Urothelium cell line (cell line): ENCODE measurements around the gene CTSC.

Experiments used
- DNase-seq: peaks from one replicate; pipeline ENCODE4 v3.0.0; 2011; ENCODE audit warnings: low spot score, mixed read lengths
- FAIRE-seq: peaks from 2 replicates; lab custom pipeline; 2011; peaks lifted over from hg19 to GRCh38; lab: Jason Lieb, UNC

Gene CTSC

DNA sequence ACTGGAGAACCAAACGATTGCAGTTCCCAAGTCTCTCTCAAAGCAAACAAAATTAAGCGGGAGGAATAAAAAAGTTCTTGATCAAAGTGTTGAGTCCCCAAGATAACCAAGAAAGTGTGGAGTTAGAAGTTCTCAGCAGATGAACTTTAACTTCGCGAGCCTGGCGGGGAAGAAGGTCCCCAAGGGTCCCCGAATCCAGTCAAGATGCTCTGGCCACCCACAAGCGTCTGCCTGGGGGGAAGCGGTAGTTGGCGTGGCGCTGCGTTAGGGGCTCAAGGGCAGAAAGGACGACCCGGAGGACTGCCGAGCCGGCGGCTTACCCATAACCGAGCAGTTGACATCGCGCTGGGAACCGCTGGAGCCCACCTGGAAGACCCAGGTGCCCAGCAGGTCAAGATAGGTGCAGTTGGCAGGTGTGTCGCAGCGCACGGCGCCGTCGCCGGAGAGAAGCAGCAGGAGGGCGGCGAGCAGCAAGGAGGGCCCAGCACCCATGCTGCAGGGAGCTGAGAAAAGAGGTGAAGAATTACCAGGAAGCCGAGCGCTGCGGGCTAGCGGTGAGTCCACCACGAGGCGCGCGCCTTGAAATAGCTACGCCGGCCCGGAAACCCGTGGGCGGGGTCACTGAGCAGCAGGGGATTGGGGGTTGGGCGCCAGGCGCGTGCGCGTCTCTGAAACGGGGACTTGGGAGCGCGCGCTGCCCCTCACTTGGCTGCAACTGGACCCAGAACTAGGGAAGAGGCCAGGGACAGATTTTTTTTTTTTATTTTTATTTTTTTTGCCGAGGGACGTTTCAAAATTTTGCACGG lies at the start of gene CTSC:
Gene CTSC, minus strand, starts transcription at position 556 of the 806 bp plus-strand sequence. Its CDS starts 64 bp downstream, at position 492.
- FAIRE-seq (no peak), DNase-seq (peak; percentile 92)

DNA sequence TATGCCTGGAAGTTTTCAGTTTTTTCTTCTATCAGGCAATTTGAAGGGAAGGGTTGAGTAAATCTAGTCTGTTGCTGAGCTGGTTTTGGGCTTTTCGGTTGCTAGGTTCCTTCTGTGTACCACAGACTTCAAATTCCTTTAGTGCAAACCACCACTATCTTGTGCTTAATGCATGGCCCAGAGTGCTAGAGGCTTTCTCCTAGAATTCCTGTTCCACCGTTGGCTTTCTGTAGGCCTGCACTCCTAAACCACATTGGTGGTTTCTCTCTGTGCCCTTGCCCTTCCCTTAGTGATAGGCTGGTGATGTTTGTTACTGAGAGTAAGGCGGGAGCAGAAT lies 47.1 kb upstream of the CTSC start:
- DNase-seq (no peak), FAIRE-seq (no peak)

- FAIRE-seq (no peak), DNase-seq (peak; percentile 21)
These were observed 46.6 kb upstream of the CTSC start for GRCh38 chr11:88384004-88384668.

- FAIRE-seq: no peak
- no peak for DNase-seq
These were observed 45.9 kb upstream of the CTSC start for GRCh38 chr11:88383447-88383846.

DNA sequence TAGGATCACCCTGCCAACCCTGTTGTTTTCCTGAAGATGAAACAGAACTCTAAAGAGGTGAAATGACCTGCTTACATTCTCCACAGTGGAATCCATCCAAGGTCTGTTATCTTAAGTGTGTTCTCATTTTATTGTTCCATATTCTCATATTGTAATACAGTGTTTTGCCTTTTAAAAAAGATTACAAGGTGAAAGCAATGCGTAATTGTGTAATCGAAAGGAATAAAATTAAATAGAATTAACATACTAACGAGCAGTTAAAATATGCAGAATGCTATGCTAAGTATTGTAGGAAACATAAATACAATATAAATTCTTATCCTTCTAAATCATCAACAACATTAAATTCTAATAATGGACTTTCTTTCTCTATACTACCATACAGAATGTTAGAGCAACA lies 41.6 kb upstream of the CTSC start:
- no peak for DNase-seq
- no peak for FAIRE-seq

DNA sequence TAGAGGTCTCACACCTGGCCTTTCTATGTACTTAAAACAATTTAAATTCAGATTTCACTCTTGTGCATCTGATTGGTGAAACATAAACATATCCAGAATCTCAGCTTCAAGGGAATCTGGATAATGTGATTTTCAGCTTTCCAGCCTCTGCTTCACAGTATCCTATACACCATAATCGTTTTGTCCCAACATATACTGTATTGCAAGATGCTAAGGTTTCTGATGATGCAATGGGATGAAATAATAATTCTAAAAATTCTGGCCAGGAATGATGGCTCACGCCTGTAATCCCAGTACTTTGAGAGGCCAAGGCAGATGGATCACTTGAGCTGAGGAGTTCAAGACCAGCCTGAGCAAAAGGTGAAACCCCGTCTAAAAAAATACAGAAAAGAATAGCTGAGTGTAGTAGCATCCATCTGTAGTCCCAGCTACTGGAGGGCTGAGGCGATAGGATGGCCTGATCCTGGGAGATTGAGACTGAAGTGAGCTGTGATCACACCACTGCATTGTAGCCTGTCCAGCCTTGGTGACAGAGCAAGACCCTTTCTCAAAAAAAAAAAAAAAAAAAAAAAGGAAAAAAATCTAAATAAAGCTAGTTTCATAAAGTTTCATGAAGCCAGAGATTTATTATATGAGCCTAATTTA lies 41.0 kb upstream of the CTSC start:
- no peak for FAIRE-seq
- no peak for DNase-seq

DNA sequence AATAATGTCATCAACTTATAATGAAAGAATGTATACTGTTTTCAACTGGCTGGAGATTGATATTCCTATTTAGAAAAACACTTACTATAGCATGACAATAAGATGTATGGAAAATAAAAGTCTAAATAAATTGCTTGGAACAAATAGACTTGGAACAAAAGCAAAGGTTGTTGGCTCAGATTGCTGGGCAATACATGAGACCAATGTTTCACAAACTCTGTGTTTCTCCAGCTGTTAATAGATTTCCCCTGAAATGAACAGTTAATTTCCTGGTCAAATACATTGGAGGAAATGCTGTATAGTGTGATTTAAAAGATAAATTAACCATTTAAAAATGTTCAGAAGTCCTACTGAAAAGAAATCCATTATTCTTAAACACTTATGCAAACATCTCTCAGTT lies 40.1 kb upstream of the CTSC start:
- DNase-seq: no peak
- FAIRE-seq: no peak

- no peak for DNase-seq
- FAIRE-seq: no peak
These were observed 39.6 kb upstream of the CTSC start for GRCh38 chr11:88377144-88377543.

- FAIRE-seq (no peak), DNase-seq (no peak)
These were observed 38.5 kb upstream of the CTSC start for GRCh38 chr11:88375927-88376470.

- FAIRE-seq: no peak
- DNase-seq: no peak
These were observed 33.2 kb upstream of the CTSC start for GRCh38 chr11:88370782-88371181.

GRCh38 chr11:88367310-88367709 lies 29.8 kb upstream of the CTSC start:
- FAIRE-seq: no peak
- no peak for DNase-seq

DNA sequence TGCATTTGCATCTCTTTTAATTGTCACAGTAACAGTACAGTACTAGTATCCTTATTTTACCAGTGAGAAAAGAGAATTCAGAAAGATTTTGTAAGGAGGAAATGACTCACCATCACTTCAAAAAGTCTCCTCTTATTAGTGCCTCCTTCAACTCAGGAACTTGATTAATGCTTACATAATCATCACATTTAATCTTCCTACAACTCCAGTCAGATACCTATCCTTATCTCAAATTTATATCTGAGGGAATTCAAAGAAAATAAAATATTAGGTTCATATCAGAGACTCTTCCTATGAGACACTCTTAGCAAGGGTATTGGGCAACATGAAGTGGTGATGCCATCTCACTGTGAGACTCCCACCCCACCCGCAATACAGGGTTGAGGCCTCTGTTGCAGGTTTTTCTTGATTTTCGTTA lies 26.1 kb upstream of the CTSC start:
- DNase-seq: no peak
- no peak for FAIRE-seq

DNA sequence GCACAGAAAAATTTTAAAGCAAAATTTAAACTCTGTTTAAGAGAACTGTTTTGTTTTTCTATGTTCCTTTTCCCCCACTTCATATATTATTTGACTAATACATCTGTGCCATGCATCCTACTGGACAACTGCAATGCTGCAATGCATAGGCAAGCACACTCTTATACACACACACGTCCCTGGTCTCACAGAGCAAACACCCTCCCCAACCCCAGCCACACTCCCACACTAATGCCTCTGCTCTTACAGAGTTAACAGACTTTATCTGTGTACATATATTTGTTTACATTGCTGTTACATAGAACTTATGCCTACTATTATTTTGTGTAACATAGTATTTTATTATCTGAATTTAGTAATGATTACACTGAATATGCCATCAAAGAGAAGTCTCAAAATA lies 25.5 kb upstream of the CTSC start:
- FAIRE-seq: no peak
- no peak for DNase-seq

DNA sequence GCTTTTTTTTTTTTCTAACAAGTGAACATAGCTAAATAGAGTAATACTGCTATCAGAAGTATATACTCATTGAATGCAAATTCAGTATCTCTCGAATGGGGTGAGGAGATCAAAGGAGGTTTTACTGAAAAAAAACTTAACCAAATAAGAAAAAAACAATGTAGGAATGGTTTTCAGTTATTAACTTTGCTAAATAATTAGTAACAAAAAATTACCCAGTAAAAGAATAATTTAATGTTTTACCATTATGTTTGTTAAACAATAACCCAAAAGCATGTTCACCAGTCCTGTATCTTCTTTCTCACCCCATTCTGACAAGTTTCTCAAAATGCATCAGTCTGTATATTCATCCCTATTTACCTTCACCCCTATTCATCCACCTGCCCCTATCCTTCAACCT lies 22.6 kb upstream of the CTSC start:
- DNase-seq: no peak
- FAIRE-seq: no peak

DNA sequence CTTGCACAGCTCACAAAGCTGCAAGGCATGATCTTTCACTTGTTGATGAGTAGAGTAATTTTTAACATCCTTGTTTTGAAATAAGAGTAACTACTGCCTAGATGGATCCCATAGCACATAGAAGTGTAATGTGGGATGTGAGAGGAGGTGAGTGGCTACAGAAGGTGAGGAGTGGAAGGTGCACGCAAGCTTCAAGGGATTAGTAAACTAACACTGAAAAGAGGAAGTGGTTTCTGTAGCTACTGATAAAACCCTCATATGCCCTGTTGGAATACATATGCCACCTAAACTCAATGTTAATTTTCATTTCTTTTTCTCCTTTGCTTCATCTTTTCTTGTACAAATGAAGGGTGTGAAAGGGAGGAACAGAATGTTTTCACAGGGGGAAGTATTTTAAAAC lies 22.0 kb upstream of the CTSC start:
- FAIRE-seq (no peak), DNase-seq (no peak)

DNA sequence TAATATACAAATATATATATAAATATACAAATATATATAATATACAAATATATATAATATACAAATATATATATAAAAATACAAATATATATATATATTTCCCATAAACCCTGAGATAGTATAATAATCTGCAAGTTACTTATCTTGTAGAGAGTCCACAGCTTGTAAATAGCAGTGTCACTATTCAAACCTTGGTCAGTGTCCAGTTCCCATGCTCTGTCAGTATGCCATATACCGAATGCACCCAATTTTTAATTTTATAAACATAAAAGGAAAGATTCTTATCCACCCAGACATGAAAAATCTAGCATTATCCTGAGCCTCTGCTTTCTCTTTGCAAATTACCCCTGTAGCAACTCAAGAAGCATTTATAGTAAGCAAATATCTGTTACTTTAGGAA lies 21.6 kb upstream of the CTSC start:
- DNase-seq (no peak), FAIRE-seq (no peak)

DNA sequence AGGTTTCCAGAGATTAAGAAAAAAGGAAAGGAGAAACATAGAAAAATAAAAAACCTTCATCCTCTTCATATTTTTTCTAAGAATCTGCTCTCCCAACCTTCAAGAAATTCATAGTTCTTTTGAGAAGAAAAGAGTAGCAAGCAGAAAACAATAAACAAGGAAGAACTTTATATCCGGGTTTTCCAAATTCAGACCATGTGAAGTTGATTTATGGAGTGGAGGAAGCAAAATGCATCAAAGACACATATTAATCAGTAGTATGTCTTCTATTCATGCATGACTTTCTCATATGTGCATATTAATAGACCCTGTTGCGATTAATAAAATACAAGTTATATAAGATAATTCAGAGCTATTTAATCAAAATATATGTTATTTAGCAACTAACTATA lies 20.5 kb upstream of the CTSC start:
- no peak for FAIRE-seq
- no peak for DNase-seq

DNA sequence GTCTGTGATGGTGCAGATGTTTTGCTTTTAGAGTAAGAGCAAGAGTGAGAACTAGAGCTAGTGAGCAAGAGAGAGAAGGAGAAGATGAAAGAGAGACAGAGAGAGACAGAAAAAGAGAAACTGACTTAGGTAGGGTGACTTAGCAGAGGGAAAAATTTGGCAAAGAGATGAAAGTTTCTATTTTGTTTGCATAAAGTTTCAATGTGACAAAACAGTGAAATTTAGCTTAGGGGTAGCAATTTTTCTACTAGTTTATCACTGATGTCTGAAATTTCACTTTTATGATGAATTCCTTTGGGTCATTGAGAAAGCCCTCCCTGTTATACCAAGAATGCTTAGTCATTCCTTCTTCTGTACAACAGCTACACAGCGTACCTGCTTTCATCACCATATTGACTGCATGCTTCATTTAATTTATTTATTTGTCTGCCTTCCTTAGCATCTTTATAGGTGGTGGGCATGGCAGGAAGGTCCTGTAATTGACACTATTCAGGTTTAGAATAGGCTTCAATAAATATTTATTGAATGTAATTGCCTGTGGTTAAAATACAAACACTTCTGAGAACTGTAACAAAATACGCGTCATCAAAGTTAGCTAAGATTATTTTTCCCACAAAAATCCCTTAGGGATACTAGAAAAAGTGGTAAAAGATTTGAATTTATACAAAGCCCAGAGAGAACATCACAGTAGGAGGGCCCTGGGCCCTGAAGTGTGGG lies 19.9 kb upstream of the CTSC start:
- DNase-seq (no peak), FAIRE-seq (no peak)

DNA sequence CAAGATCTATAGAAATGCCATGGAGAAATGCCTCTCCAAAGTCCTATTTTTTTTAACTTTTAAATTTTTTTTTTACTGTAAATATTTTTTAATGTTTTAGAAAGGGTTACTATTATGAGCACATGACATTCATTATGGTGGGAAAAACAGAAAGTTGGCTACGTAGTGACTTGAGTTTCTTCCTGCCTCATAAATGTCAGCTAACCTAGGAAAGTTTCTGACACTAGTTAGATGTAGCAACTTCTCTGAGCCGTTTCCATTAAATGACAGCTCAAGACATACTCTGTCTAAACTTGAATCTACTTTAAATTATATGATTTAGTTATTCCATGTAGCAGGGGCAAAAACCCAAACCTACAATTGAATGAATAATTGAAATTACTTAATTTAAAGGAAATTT lies 18.4 kb upstream of the CTSC start:
- no peak for FAIRE-seq
- no peak for DNase-seq

DNA sequence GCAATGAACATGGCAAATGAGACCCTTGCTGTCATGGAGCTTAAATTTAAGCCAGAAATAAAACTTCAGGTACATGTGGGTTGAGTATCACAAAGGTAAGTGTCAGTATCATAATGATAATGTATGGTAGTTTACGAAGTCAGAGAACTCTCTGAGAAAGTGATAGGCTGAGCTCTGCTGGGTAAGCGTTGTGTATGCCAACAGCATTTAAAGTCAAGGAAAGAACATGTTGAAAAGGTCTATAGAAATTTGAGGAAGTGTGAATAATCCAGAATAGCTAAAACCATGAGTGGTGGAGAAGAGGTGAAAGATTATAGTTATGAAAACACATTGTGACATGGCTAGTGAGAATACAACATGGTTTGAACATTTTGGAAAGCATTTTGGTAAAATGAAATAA lies 17.4 kb upstream of the CTSC start:
- DNase-seq: no peak
- no peak for FAIRE-seq

DNA sequence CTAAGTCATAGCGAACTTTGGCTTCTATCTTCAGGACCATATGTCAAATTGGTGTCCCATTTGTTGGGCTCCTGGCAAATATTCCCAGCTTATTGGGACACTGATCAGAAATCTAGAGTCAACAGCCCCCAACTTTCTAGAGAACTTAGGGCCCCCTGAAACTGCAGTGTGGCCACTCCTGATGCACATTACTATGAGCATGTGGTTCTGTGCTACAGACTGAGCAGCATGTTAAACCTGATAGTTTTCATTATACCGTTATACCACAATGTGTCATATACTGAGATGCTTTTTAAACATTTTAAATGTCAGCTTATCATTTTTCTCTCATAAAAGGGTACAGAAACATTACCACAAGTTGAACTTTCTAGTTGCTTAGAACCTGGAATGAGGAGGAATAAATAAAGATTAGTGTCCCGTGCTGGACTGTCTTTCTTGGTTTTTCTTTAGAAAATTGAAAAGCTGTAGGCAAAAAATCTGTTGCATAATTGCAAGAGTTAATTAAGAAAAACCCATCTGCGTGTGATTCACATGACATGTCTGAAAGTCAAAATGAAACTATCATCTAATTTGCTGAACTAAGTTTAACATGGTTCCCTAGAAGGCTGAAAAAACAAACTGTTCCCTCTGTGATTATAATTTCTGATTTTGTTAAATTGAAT lies 16.4 kb upstream of the CTSC start:
- no peak for DNase-seq
- no peak for FAIRE-seq
